K562 (cell line): Measurements from ENCODE around the gene APLF. TPM values are rescaled to one million over a fixed set of nuclear protein-coding genes. Genes with fewer than 3 reads are reported as not detected.

Experiments used
- ATAC-seq: fragments of 200-7000 bp; cut with Tn5 transposase; 3 replicates; pipeline ENCODE4 v1.9.1; 2020; ENCODE audit warnings: moderate library complexity
- BruUV-seq: library from RNA; stranded (reverse); fragments of 400-500 nt; replicated peaks from 2 replicates; lab custom pipeline; 2021; lab: Mats Ljungman, UMichigan
- CTCF ChIA-PET: fragments of 300-600 bp; formaldehyde crosslinking; extraction: SDS; loops from one replicate; lab custom pipeline; 2021; ENCODE audit warnings: low intra/inter-chr PET ratio; lab: Yijun Ruan, JAX
- POLR2A ChIA-PET: fragments of 300-600, 350-650 bp; sonication (Branson Sonifier 250); formaldehyde crosslinking; extraction: SDS; loops from one replicate; lab custom pipeline; 2021; ENCODE audit warnings: antibody characterized with exemption, inconsistent platforms; lab: Yijun Ruan, JAX
- DNase-seq, 4 experiments: peaks; one replicate each; pipeline versions ENCODE4 v3.0.0 to v3.0.0-alpha.2; 2011 to 2018; ENCODE audit warnings: low spot score in 3 of 4, mixed read lengths in 3 of 4; ENCODE audit errors: extremely low read depth in 1 of 4
- FAIRE-seq: peaks from 2 replicates; lab custom pipeline; 2011; peaks lifted over from hg19 to GRCh38; lab: Jason Lieb, UNC
- H2AFZ ChIP-seq: 2 replicates; pipeline ENCODE4 v1.6.0; 2011; ENCODE audit warnings: low read depth, low read length, control low read depth, inconsistent platforms
- H3K27ac ChIP-seq: fragments of 200-600 bp; 3 replicates; pipeline ENCODE4 v1.8.0; 2011; ENCODE audit warnings: low read depth, mild to moderate bottlenecking, control low read depth, inconsistent platforms, low read length, moderate library complexity, mixed read lengths; ENCODE audit errors: extremely low read depth
- H3K27me3 ChIP-seq, 2 experiments: fragments of 300-600 bp in 1 of 2; 2 replicates in 1 of 2; 3 replicates in 1 of 2; pipeline versions ENCODE4 v1.6.0 to v1.8.0; 2011; ENCODE audit warnings: inconsistent platforms in 2 of 2, low read length in 2 of 2, mild to moderate bottlenecking in 1 of 2, mixed read lengths in 1 of 2, moderate library complexity in 1 of 2; ENCODE audit not compliant: control insufficient read depth in 2 of 2, insufficient read depth in 2 of 2
- H3K36me3 ChIP-seq: fragments of 300-600 bp; 3 replicates; pipeline ENCODE4 v1.8.0; 2011; ENCODE audit warnings: mild to moderate bottlenecking, low read length, inconsistent platforms; ENCODE audit not compliant: control insufficient read depth, insufficient read depth
- H3K4me1 ChIP-seq, 2 experiments: fragments of 200-600 bp in 1 of 2; replicated peaks in 1 of 2; 2 replicates in 1 of 2; 3 replicates in 1 of 2; pipeline versions ENCODE4 v1.5.1 to v1.8.0; 2011; ENCODE audit warnings: inconsistent platforms in 2 of 2, low read length in 2 of 2, mild to moderate bottlenecking in 1 of 2, mixed read lengths in 1 of 2, moderate library complexity in 1 of 2; ENCODE audit not compliant: control insufficient read depth in 2 of 2, insufficient read depth in 2 of 2
- H3K4me2 ChIP-seq: 2 replicates; pipeline ENCODE4 v1.6.1; 2011; ENCODE audit warnings: low read length, control low read depth, inconsistent platforms, mixed read lengths; ENCODE audit not compliant: insufficient read depth
- H3K4me3 ChIP-seq: fragments of 200-600 bp; sonication (generic), shearing (Covaris generic); 2 replicates; pipeline ENCODE4 v1.5.1; 2016; ENCODE audit warnings: control low read depth, inconsistent platforms
- H3K79me2 ChIP-seq: fragments of 200-600 bp; 3 replicates; pipeline ENCODE4 v1.8.0; 2011; ENCODE audit warnings: low read length, inconsistent platforms; ENCODE audit not compliant: control insufficient read depth, insufficient read depth
- H3K9ac ChIP-seq, 2 experiments: 2 replicates each; pipeline versions ENCODE4 v1.6.0 to v1.6.1; 2011; ENCODE audit warnings: low read depth in 2 of 2, low read length in 2 of 2, control low read depth in 1 of 2, inconsistent platforms in 1 of 2, mild to moderate bottlenecking in 1 of 2, mixed read lengths in 1 of 2; ENCODE audit not compliant: insufficient read depth in 1 of 2
- H3K9me1 ChIP-seq: one replicate; pipeline ENCODE4 v1.6.0; 2011; ENCODE audit warnings: inconsistent platforms, mild to moderate bottlenecking, low read length, moderate library complexity; ENCODE audit not compliant: control insufficient read depth, insufficient read depth
- H3K9me3 ChIP-seq: replicated peaks from 2 replicates; pipeline ENCODE4 v1.5.1; 2011; ENCODE audit warnings: low read depth, low read length, inconsistent platforms; ENCODE audit not compliant: control insufficient read depth, insufficient read depth
- H4K20me1 ChIP-seq: replicated peaks from 2 replicates; pipeline ENCODE4 v1.6.1; 2011; ENCODE audit warnings: low read length, inconsistent platforms, mixed read lengths; ENCODE audit not compliant: control insufficient read depth, insufficient read depth
- CCAR2 ChIP-seq: fragments of 200-400 bp; formaldehyde crosslinking; IDR thresholded peaks from 2 replicates; pipeline ENCODE4 v1.6.1; 2017; ENCODE audit warnings: mild to moderate bottlenecking, low read depth, low read length
- HNRNPUL1 ChIP-seq: fragments of 200-400 bp; formaldehyde crosslinking; IDR thresholded peaks from 2 replicates; pipeline ENCODE4 v1.6.1; 2017; ENCODE audit warnings: low read length
- MTF1 ChIP-seq: fragments of 250-450 bp; sonication (Bioruptor Pico); IDR thresholded peaks from 2 replicates; pipeline ENCODE4 v1.9.0; 2021; ENCODE audit warnings: moderate library complexity, mild to moderate bottlenecking, inconsistent platforms, borderline replicate concordance
- PCBP2 ChIP-seq: fragments of 200-400 bp; formaldehyde crosslinking; IDR thresholded peaks from 2 replicates; pipeline ENCODE4 v1.6.1; 2018; ENCODE audit warnings: low read length, low read depth, mild to moderate bottlenecking, moderate library complexity; ENCODE audit not compliant: poor library complexity, severe bottlenecking
- POLR3G ChIP-seq: IDR thresholded peaks from 2 replicates; pipeline ENCODE4 v1.6.1; 2011; ENCODE audit not compliant: insufficient read length, insufficient replicate concordance; ENCODE audit errors: extremely low read depth
- RFX7 ChIP-seq: fragments of 250-450 bp; sonication (Bioruptor Pico); IDR thresholded peaks from 2 replicates; pipeline ENCODE4 v1.5.1; 2021; ENCODE audit warnings: mild to moderate bottlenecking
- SMAD1 ChIP-seq: fragments of 150-350 bp; IDR thresholded peaks from 2 replicates; pipeline ENCODE4 v1.6.1; 2014; ENCODE audit warnings: low read length, low read depth; ENCODE audit not compliant: partially characterized antibody
- SOX6 ChIP-seq: fragments of 450-650 bp; IDR thresholded peaks from 2 replicates; pipeline ENCODE4 v1.6.1; 2014; ENCODE audit warnings: mild to moderate bottlenecking
- ZBED1 ChIP-seq: IDR thresholded peaks from 2 replicates; pipeline ENCODE4 v1.6.1; 2014
- ZBTB8A ChIP-seq: fragments of 450-650 bp; IDR thresholded peaks from 2 replicates; pipeline ENCODE4 v1.6.1; 2018; ENCODE audit warnings: mild to moderate bottlenecking, moderate library complexity; ENCODE audit not compliant: partially characterized antibody
- ZNF518B ChIP-seq: fragments of 250-450 bp; sonication (Bioruptor Pico); IDR thresholded peaks from 2 replicates; pipeline ENCODE4 v1.5.0; 2021; ENCODE audit warnings: mild to moderate bottlenecking, moderate library complexity
- WGBS: fragments of 100-300 bp; shearing (Covaris generic); methylation state at CpG from one replicate; pipeline ENCODE4 v1.1.6; 2016; ENCODE audit warnings: low coverage, mixed read lengths; ENCODE audit not compliant: insufficient coverage; ENCODE audit errors: missing lambda C conversion rate; 5-methylcytosine and 5-hydroxymethylcytosine counted together
- in situ Hi-C: fragments of 300-500 bp; cut with MboI; formaldehyde crosslinking; loops from 4 replicates; pipeline ENCODE4 v1.15.0; 2018; ENCODE audit warnings: inconsistent platforms, mixed read lengths
- intact Hi-C: fragments of 100-400 bp; cut with micrococcal nuclease; formaldehyde crosslinking; loops from 2 replicates; pipeline ENCODE4 v1.14.2; 2022
- polyA plus RNA-seq, 8 experiments: library from polyadenylated mRNA; depleted of rRNA in 4 of 8; stranded (reverse) in 5 of 8; unstranded in 3 of 8; fragments of >200 nt; fragmentation: Nextera tagmentation in 2 of 8; fragmentation: Illumina TruSeq in 1 of 8; extraction: Ambion mirVana in 2 of 8; extraction: Trizol in 1 of 8; gene quantifications; 2 replicates each; pipeline versions ENCODE4 v1.2.1 to v1.2.3, GENCODE V29; 2011 to 2014; ENCODE audit warnings: inconsistent platforms in 1 of 8, missing spikeins in 1 of 8
- total RNA-seq, 7 experiments: library from RNA; depleted of rRNA in 6 of 7; stranded (reverse); fragments of >200 nt in 6 of 7; fragmentation: Illumina TruSeq in 2 of 7; extraction: Trizol in 2 of 7; gene quantifications; 2 replicates each; pipeline versions ENCODE4 v1.2.1 to v1.2.3, GENCODE V29; 2011 to 2021; ENCODE audit warnings: low replicate concordance in 1 of 7

APLF gene
- total and polyA plus RNA-seq, 9 of the 15 experiments (the other 6 are each of a cell fraction or from before 2014, with no cell fraction given), result 0.07 to 1.1 (median 0.71) TPM

- TF ChIP-seq POLR3G (no peak), SMAD1 (no peak), HNRNPUL1 (no peak)
Measured at GRCh38 chr2:68447118-68447517, 20.3 kb upstream of the APLF start (continued).

- H2AFZ ChIP-seq, result no peak overlapping the region
- peaks cover 6% of the 10 kb centered on the region for H3K9me3 ChIP-seq
- H3K79me2 ChIP-seq, result no peaks in the 10 kb centered on the region
- CTCF ChIA-PET, result interaction anchor here (0.6 kb wide), 1 partner anchor 363 kb away, joined by 3 read pairs; no protein-coding TSS in a partner anchor
- in situ Hi-C loops (no loop called here), intact Hi-C loops (no loop called here)
- 0 out of 5 replicates have a peak, but pooled peaks cover 0 to 2% of the 10 kb centered on the region in 2 experiments for H3K4me1 ChIP-seq
- WGBS, result 90% methylated on average over 21 of the region's 24 CpGs
- no peak for FAIRE-seq
- H3K27me3 ChIP-seq, result no peaks in the 10 kb centered on the region
- DNase-seq, result no peak
- no peaks in the 10 kb centered on the region for H4K20me1 ChIP-seq
- POLR2A ChIA-PET, result no interaction called here
- no peak overlapping the region for H3K27ac ChIP-seq
- no TSS peak for BruUV-seq
- H3K36me3 ChIP-seq, result no peaks in the 10 kb centered on the region
- H3K9me1 ChIP-seq, result no peaks in the 10 kb centered on the region
- H3K4me3 ChIP-seq, result no peak overlapping the region
- H3K9ac ChIP-seq, result no peak overlapping the region
- no peak for ATAC-seq
- no peak overlapping the region for H3K4me2 ChIP-seq
- TF ChIP-seq ZNF518B (CRISPR knock-in tag) (no peak), RFX7 (CRISPR knock-in tag) (no peak), CCAR2 (no peak), ZBTB8A (no peak), PCBP2 (no peak), MTF1 (no peak), ZBED1 (no peak), SOX6 (no peak)
Measured at GRCh38 chr2:68448671-68449653, 18.4 kb upstream of the APLF start.
